ENCODE results near the gene REL.

REL gene

DNA sequence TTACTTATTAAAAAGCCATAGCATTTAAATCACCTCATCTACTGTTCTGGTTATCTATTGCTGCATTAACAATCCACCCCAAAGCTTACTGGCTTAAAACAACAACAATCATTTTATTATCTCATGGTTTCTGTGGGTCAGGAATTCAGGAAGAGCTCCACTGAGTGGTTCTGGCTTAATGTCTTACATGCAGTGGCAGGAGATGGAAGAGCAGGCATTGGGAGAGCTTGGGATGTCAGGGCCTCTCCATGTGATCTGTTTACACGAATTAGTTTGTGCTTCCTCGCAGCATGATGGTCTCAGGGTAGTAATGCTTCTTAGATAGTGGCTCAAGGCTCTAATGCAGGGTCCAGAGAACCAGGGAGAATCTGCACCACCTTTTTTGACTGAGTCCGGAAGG, 14.4 kb upstream of the REL start:
- H3K4me3 ChIP-seq (ENCODE audit: low read depth, low read length): no peak overlapping the region
- TF ChIP-seq, protein P1, sequence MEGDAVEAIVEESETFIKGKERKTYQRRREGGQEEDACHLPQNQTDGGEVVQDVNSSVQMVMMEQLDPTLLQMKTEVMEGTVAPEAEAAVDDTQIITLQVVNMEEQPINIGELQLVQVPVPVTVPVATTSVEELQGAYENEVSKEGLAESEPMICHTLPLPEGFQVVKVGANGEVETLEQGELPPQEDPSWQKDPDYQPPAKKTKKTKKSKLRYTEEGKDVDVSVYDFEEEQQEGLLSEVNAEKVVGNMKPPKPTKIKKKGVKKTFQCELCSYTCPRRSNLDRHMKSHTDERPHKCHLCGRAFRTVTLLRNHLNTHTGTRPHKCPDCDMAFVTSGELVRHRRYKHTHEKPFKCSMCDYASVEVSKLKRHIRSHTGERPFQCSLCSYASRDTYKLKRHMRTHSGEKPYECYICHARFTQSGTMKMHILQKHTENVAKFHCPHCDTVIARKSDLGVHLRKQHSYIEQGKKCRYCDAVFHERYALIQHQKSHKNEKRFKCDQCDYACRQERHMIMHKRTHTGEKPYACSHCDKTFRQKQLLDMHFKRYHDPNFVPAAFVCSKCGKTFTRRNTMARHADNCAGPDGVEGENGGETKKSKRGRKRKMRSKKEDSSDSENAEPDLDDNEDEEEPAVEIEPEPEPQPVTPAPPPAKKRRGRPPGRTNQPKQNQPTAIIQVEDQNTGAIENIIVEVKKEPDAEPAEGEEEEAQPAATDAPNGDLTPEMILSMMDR (IDR thresholded peaks at IDR 0.05; ENCODE audit: borderline replicate concordance, insufficient read depth, low read depth, low read length): no peak

DNA sequence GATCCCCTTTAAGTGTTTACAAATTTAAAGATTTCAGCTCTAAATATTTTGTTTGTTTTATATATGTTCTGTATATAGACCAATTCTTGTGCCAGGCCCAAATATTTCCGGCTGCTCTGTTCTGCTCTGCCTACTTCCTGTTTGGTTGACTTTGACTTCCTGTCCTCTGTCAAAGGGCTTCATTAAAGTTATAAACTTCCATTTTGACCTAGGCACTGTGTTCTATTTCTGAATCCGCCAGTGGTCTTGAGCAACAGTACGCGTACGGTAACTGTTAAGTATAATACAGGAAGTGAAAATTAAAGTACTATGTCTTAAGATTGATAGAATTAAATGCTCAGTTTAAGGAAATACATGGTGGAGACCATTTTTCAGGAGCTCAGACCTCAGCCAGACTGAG, 13.5 kb upstream of the REL start:
- TF ChIP-seq, protein P1 (IDR thresholded peaks at IDR 0.05; ENCODE audit: borderline replicate concordance, insufficient read depth, low read depth, low read length): no peak
- no peak overlapping the region for H3K4me3 ChIP-seq (ENCODE audit: low read depth, low read length)

DNA sequence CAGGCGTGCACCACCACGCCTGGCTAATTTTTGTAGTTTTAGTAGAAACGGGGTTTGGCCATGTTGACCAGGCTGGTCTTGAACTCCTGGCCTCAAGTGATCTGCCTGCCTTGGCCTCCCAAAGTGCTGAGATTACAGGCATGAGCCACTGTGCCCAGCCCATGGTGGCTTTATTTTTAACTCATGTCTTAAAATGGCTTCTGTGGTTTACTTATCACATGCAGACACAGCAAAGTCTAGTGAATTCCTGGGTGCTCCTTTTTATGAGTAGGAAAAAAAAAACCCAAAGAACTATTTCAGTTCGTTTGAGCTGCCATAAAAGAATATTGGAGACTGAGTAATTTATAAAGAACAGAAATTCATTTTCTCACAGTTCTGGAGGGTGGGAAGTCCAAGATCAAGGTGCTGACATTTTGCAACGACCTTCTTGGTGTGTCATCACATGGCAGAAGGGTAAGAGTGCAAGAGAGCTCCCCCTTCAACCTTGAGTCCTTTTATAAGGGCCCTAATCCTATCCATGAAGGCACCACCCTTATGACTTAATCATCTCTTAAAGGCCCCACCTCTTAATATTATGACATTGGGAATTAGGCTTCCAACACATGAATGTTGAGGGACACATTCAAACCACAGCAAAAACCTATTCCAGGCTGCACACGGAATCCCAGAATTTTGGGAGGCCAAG, 12.6 kb upstream of the REL start:
- no peak overlapping the region for H3K4me3 ChIP-seq (ENCODE audit: low read depth, low read length)
- TF ChIP-seq, protein P1 (IDR thresholded peaks at IDR 0.05; ENCODE audit: borderline replicate concordance, insufficient read depth, low read depth, low read length): no peak

DNA sequence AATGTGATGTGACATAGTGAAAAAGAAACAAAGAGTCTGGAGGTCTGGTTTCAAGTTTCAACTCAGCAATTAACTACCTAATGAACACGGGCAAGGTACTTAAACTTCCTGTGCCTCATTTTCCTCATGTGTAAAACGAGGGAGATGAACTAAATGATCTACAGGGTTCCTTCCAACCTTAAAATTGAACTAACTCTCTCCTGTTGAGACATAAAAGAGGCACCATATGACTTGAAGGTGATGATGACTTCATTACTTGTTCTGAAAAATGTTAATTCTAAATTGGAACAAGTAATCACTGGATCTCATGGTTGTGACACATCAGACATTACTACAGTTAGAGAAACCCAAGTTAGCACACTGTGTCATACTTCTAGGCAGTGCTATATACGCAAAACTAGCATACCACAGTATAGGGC, 8.9 kb upstream of the REL start:
- TF ChIP-seq, protein P1 (IDR thresholded peaks at IDR 0.05; ENCODE audit: borderline replicate concordance, insufficient read depth, low read depth, low read length): no peak
- H3K4me3 ChIP-seq (ENCODE audit: low read depth, low read length): no peak overlapping the region

DNA sequence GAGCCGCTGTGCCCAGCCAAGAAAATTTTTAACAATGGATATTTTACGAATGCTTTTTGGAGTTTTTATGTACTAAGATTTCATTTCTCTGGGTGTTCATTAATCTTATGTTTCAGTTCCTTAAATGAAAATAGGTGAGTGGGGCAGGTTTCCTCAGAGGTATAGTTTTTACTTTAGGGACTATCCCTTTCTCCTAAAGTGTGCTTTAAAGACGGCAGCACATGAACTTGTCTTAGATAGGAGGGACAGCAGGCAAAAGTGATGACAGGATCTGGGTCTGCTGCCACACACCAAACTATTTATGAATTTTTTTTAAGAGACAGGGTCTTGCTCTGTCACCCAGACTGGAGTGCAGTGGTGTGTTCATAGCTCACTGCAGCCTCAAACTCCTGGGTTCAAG, 8.0 kb upstream of the REL start:
- TF ChIP-seq, protein P1 (IDR thresholded peaks at IDR 0.05; ENCODE audit: borderline replicate concordance, insufficient read depth, low read depth, low read length): no peak
- H3K4me3 ChIP-seq (ENCODE audit: low read depth, low read length): no peak overlapping the region

DNA sequence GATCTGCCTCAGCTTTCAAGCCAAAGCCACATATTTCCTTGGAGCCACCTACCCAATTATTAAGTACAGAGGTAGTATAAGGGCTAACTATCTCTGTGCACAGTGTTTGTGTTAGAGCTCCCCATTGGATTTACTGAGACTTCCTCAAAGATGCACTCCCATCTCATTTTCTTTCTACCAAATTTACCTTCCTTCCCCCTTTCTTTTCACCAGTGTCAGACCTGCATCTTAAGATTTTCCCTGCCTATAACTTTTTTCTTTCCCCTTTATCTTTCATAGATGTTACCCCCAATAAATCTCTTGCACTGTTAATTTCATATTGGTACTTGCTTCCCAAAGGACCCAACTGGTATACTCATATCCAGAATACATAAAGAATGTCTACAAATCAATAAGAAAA, 5.9 kb upstream of the REL start:
- TF ChIP-seq, protein P1 (IDR thresholded peaks at IDR 0.05; ENCODE audit: borderline replicate concordance, insufficient read depth, low read depth, low read length): no peak
- H3K4me3 ChIP-seq (ENCODE audit: low read depth, low read length): no peak overlapping the region

DNA sequence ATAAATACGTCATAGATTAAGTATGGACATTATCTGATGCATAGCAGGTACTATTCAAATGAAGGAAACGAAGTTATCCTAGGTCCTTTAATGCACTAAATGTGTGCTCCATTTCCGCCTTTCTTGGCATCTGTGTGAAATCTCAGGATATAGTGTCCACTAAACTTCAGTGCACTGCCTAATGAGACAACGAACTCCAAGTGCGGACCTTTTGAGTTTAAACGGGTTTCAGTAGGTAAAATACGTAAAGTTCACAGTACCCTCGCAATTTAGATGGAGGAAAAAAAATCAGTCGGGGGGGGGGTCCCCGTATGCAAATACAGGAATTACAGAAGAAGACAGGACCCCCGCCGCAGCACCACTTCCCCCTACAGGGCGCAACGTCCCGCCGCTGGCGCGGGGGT, 729 bp upstream of the REL start:
- H3K4me3 ChIP-seq (ENCODE audit: low read depth, low read length): peak overlapping the region; percentile 83
- TF ChIP-seq, protein P1 (IDR thresholded peaks at IDR 0.05; ENCODE audit: borderline replicate concordance, insufficient read depth, low read depth, low read length): peak; percentile 26; the same call in 1 of the 2 replicates
